ENCODE data around the gene CARS1. TPM values are rescaled to one million over a fixed set of nuclear protein-coding genes. Genes with fewer than 3 reads are reported as not detected.

CARS1 gene
- total and polyA plus RNA-seq, 9 of the 15 experiments (the other 6 are each of a cell fraction or from before 2014, with no cell fraction given) = 14.4 to 106 (median 73.6) TPM

- TF ChIP-seq MYBL2 (IDR thresholded peaks at IDR 0.05; ENCODE audit: low read depth) (no peak), MYBL2 (CRISPR knock-in tag; IDR thresholded peaks at IDR 0.05; ENCODE audit: borderline replicate concordance) (no peak), SPI1 (IDR thresholded peaks at IDR 0.05; ENCODE audit: borderline replicate concordance, low read depth, low read length) (no peak), ZNF165 (CRISPR knock-in tag; IDR thresholded peaks at IDR 0.05; ENCODE audit: borderline replicate concordance) (no peak), ZBTB49 (CRISPR knock-in tag; IDR thresholded peaks at IDR 0.05; ENCODE audit: borderline replicate concordance) (no peak), CREB3L1 (IDR thresholded peaks at IDR 0.05; ENCODE audit: borderline replicate concordance, low read depth) (peak; percentile 86), CBX3 (IDR thresholded peaks at IDR 0.05; ENCODE audit: borderline replicate concordance in 1 of 2, low read length in 2 of 2) (no peak), ZBED1 (IDR thresholded peaks at IDR 0.05) (no peak), NFYB (IDR thresholded peaks at IDR 0.05; ENCODE audit: extremely low read depth, insufficient read length) (no peak), TOE1 (IDR thresholded peaks at IDR 0.05; ENCODE audit: borderline replicate concordance) (no peak; the same call in 1 of the 2 replicates), TOE1 (CRISPR knock-in tag; IDR thresholded peaks at IDR 0.05; ENCODE audit: borderline replicate concordance, low read depth) (no peak), LEF1 (IDR thresholded peaks at IDR 0.05) (no peak), CSDE1 (IDR thresholded peaks at IDR 0.05) (peak in 1 of 2 experiments; percentile 87; a peak in 2 of 4 replicates)
These were observed at the start of gene CARS1 (continued) for GRCh38 chr11:3057069-3057963.
